K562 (cell line): ENCODE measurements around the gene BBOX1. TPM values are rescaled to one million over a fixed set of nuclear protein-coding genes. Genes with fewer than 3 reads are reported as not detected.

Source experiments
- ATAC-seq: fragments of 200-7000 bp; cut with Tn5 transposase; 3 replicates; pipeline ENCODE4 v1.9.1; 2020; ENCODE audit warnings: moderate library complexity
- BruUV-seq: library from RNA; stranded (reverse); fragments of 400-500 nt; replicated peaks from 2 replicates; lab custom pipeline; 2021; lab: Mats Ljungman, UMichigan
- CTCF ChIA-PET: fragments of 300-600 bp; formaldehyde crosslinking; extraction: SDS; loops from one replicate; lab custom pipeline; 2021; ENCODE audit warnings: low intra/inter-chr PET ratio; lab: Yijun Ruan, JAX
- POLR2A ChIA-PET: fragments of 300-600, 350-650 bp; sonication (Branson Sonifier 250); formaldehyde crosslinking; extraction: SDS; loops from one replicate; lab custom pipeline; 2021; ENCODE audit warnings: antibody characterized with exemption, inconsistent platforms; lab: Yijun Ruan, JAX
- DNase-seq, 4 experiments: peaks; one replicate each; pipeline versions ENCODE4 v3.0.0 to v3.0.0-alpha.2; 2011 to 2018; ENCODE audit warnings: low spot score in 3 of 4, mixed read lengths in 3 of 4; ENCODE audit errors: extremely low read depth in 1 of 4
- FAIRE-seq: peaks from 2 replicates; lab custom pipeline; 2011; peaks lifted over from hg19 to GRCh38; lab: Jason Lieb, UNC
- H2AFZ ChIP-seq: 2 replicates; pipeline ENCODE4 v1.6.0; 2011; ENCODE audit warnings: low read depth, low read length, control low read depth, inconsistent platforms
- H3K27ac ChIP-seq: fragments of 200-600 bp; 3 replicates; pipeline ENCODE4 v1.8.0; 2011; ENCODE audit warnings: low read depth, mild to moderate bottlenecking, control low read depth, inconsistent platforms, low read length, moderate library complexity, mixed read lengths; ENCODE audit errors: extremely low read depth
- H3K27me3 ChIP-seq, 2 experiments: fragments of 300-600 bp in 1 of 2; 2 replicates in 1 of 2; 3 replicates in 1 of 2; pipeline versions ENCODE4 v1.6.0 to v1.8.0; 2011; ENCODE audit warnings: inconsistent platforms in 2 of 2, low read length in 2 of 2, mild to moderate bottlenecking in 1 of 2, mixed read lengths in 1 of 2, moderate library complexity in 1 of 2; ENCODE audit not compliant: control insufficient read depth in 2 of 2, insufficient read depth in 2 of 2
- H3K36me3 ChIP-seq: fragments of 300-600 bp; 3 replicates; pipeline ENCODE4 v1.8.0; 2011; ENCODE audit warnings: mild to moderate bottlenecking, low read length, inconsistent platforms; ENCODE audit not compliant: control insufficient read depth, insufficient read depth
- H3K4me1 ChIP-seq, 2 experiments: fragments of 200-600 bp in 1 of 2; replicated peaks in 1 of 2; 2 replicates in 1 of 2; 3 replicates in 1 of 2; pipeline versions ENCODE4 v1.5.1 to v1.8.0; 2011; ENCODE audit warnings: inconsistent platforms in 2 of 2, low read length in 2 of 2, mild to moderate bottlenecking in 1 of 2, mixed read lengths in 1 of 2, moderate library complexity in 1 of 2; ENCODE audit not compliant: control insufficient read depth in 2 of 2, insufficient read depth in 2 of 2
- H3K4me2 ChIP-seq: 2 replicates; pipeline ENCODE4 v1.6.1; 2011; ENCODE audit warnings: low read length, control low read depth, inconsistent platforms, mixed read lengths; ENCODE audit not compliant: insufficient read depth
- H3K4me3 ChIP-seq: fragments of 200-600 bp; sonication (generic), shearing (Covaris generic); 2 replicates; pipeline ENCODE4 v1.5.1; 2016; ENCODE audit warnings: control low read depth, inconsistent platforms
- H3K79me2 ChIP-seq: fragments of 200-600 bp; 3 replicates; pipeline ENCODE4 v1.8.0; 2011; ENCODE audit warnings: low read length, inconsistent platforms; ENCODE audit not compliant: control insufficient read depth, insufficient read depth
- H3K9ac ChIP-seq, 2 experiments: 2 replicates each; pipeline versions ENCODE4 v1.6.0 to v1.6.1; 2011; ENCODE audit warnings: low read depth in 2 of 2, low read length in 2 of 2, control low read depth in 1 of 2, inconsistent platforms in 1 of 2, mild to moderate bottlenecking in 1 of 2, mixed read lengths in 1 of 2; ENCODE audit not compliant: insufficient read depth in 1 of 2
- H3K9me1 ChIP-seq: one replicate; pipeline ENCODE4 v1.6.0; 2011; ENCODE audit warnings: inconsistent platforms, mild to moderate bottlenecking, low read length, moderate library complexity; ENCODE audit not compliant: control insufficient read depth, insufficient read depth
- H3K9me3 ChIP-seq: replicated peaks from 2 replicates; pipeline ENCODE4 v1.5.1; 2011; ENCODE audit warnings: low read depth, low read length, inconsistent platforms; ENCODE audit not compliant: control insufficient read depth, insufficient read depth
- H4K20me1 ChIP-seq: replicated peaks from 2 replicates; pipeline ENCODE4 v1.6.1; 2011; ENCODE audit warnings: low read length, inconsistent platforms, mixed read lengths; ENCODE audit not compliant: control insufficient read depth, insufficient read depth
- CAMTA2 ChIP-seq: fragments of 250-450 bp; sonication (Bioruptor Pico); conservative IDR thresholded peaks from 2 replicates; pipeline ENCODE4 v1.5.1; 2022
- CBX2 ChIP-seq: fragments of 200-600 bp; sonication (generic); IDR thresholded peaks from one replicate; pipeline ENCODE4 v1.6.1; 2012; ENCODE audit warnings: mild to moderate bottlenecking, low read length, inconsistent platforms; ENCODE audit not compliant: insufficient read depth, poor library complexity, severe bottlenecking
- CLOCK ChIP-seq: fragments of 250-450 bp; sonication (Bioruptor Pico); IDR thresholded peaks from 2 replicates; pipeline ENCODE4 v1.4.0; 2020; ENCODE audit warnings: mild to moderate bottlenecking, moderate library complexity, borderline replicate concordance
- DMBX1 ChIP-seq: fragments of 250-450 bp; sonication (Bioruptor Pico); IDR thresholded peaks from 2 replicates; pipeline ENCODE4 v1.8.0; 2022; ENCODE audit warnings: inconsistent platforms, mild to moderate bottlenecking, moderate library complexity, borderline replicate concordance
- KDM2B ChIP-seq: fragments of 250-450 bp; sonication (Bioruptor Pico); IDR thresholded peaks from 2 replicates; pipeline ENCODE4 v1.8.0; 2021; ENCODE audit warnings: mild to moderate bottlenecking, moderate library complexity
- MAFG ChIP-seq: fragments of 450-650 bp; conservative IDR thresholded peaks from 2 replicates; pipeline ENCODE4 v1.6.1; 2016; ENCODE audit warnings: missing genetic modification characterization, missing compliant biosample characterization
- MYC ChIP-seq, 2 experiments: fragments of 250-450 bp in 1 of 2; sonication (Bioruptor Pico) in 1 of 2; IDR thresholded peaks; 2 replicates each; pipeline versions ENCODE4 v1.5.1 to v1.6.1; 2012 to 2021; ENCODE audit warnings: low read depth in 2 of 2, borderline replicate concordance in 1 of 2, improper control_type of control experiment in 1 of 2, low read length in 1 of 2, mild to moderate bottlenecking in 1 of 2, moderate library complexity in 1 of 2
- RBM14 ChIP-seq: fragments of 200-400 bp; formaldehyde crosslinking; IDR thresholded peaks from 2 replicates; pipeline ENCODE4 v1.6.1; 2018; ENCODE audit warnings: low read depth, mild to moderate bottlenecking, low read length, moderate library complexity, borderline replicate concordance; ENCODE audit not compliant: insufficient read depth
- RBM39 ChIP-seq: fragments of 200-400 bp; formaldehyde crosslinking; optimal IDR thresholded peaks from 2 replicates; pipeline ENCODE3; 2018; ENCODE audit warnings: low read depth, low read length
- SIN3B ChIP-seq: fragments of 450-650 bp; IDR thresholded peaks from 2 replicates; pipeline ENCODE4 v1.6.1; 2017; ENCODE audit warnings: low read depth, mild to moderate bottlenecking, moderate library complexity
- TAF9B ChIP-seq: fragments of 450-650 bp; IDR thresholded peaks from 2 replicates; pipeline ENCODE4 v1.6.1; 2018; ENCODE audit warnings: mild to moderate bottlenecking; ENCODE audit not compliant: partially characterized antibody
- ZKSCAN1 ChIP-seq: fragments of 150-350 bp; IDR thresholded peaks from 2 replicates; pipeline ENCODE4 v1.6.1; 2016; ENCODE audit warnings: low read depth, low read length
- ZNF3 ChIP-seq: fragments of 250-450 bp; sonication (Bioruptor Pico); IDR thresholded peaks from 2 replicates; pipeline ENCODE4 v1.5.0; 2021; ENCODE audit warnings: mild to moderate bottlenecking, moderate library complexity
- WGBS: fragments of 100-300 bp; shearing (Covaris generic); methylation state at CpG from one replicate; pipeline ENCODE4 v1.1.6; 2016; ENCODE audit warnings: low coverage, mixed read lengths; ENCODE audit not compliant: insufficient coverage; ENCODE audit errors: missing lambda C conversion rate; 5-methylcytosine and 5-hydroxymethylcytosine counted together
- in situ Hi-C: fragments of 300-500 bp; cut with MboI; formaldehyde crosslinking; loops from 4 replicates; pipeline ENCODE4 v1.15.0; 2018; ENCODE audit warnings: inconsistent platforms, mixed read lengths
- intact Hi-C: fragments of 100-400 bp; cut with micrococcal nuclease; formaldehyde crosslinking; loops from 2 replicates; pipeline ENCODE4 v1.14.2; 2022
- polyA plus RNA-seq, 8 experiments: library from polyadenylated mRNA; depleted of rRNA in 4 of 8; stranded (reverse) in 5 of 8; unstranded in 3 of 8; fragments of >200 nt; fragmentation: Nextera tagmentation in 2 of 8; fragmentation: Illumina TruSeq in 1 of 8; extraction: Ambion mirVana in 2 of 8; extraction: Trizol in 1 of 8; gene quantifications; 2 replicates each; pipeline versions ENCODE4 v1.2.1 to v1.2.3, GENCODE V29; 2011 to 2014; ENCODE audit warnings: inconsistent platforms in 1 of 8, missing spikeins in 1 of 8
- total RNA-seq, 7 experiments: library from RNA; depleted of rRNA in 6 of 7; stranded (reverse); fragments of >200 nt in 6 of 7; fragmentation: Illumina TruSeq in 2 of 7; extraction: Trizol in 2 of 7; gene quantifications; 2 replicates each; pipeline versions ENCODE4 v1.2.1 to v1.2.3, GENCODE V29; 2011 to 2021; ENCODE audit warnings: low replicate concordance in 1 of 7
- TF ChIP-seq, protein P1 (sequence below): fragments of 200-800 bp; sonication (Bioruptor generic); IDR thresholded peaks from 2 replicates; pipeline ENCODE4 v1.6.1; 2016; ENCODE audit warnings: missing genetic modification characterization, missing compliant biosample characterization
- TF ChIP-seq, protein P2 (sequence below): fragments of 250-450 bp; sonication (Bioruptor Pico); IDR thresholded peaks from 2 replicates; pipeline ENCODE4 v1.9.0; 2021; ENCODE audit warnings: mild to moderate bottlenecking

Gene BBOX1
- total and polyA plus RNA-seq, 9 of the 15 experiments (the other 6 are each of a cell fraction or from before 2014, with no cell fraction given), result not detected

GRCh38 chr11:27162237-27162636 lies 121.6 kb downstream of the BBOX1 start:
- Histone ChIP-seq H3K9me1 (no peaks in the 10 kb centered on the region), H2AFZ (no peak overlapping the region), H3K27ac (no peak overlapping the region), H4K20me1 (no peaks in the 10 kb centered on the region), H3K27me3 (no peaks in the 10 kb centered on the region), H3K9ac (no peak overlapping the region), H3K4me1 (no peaks in the 10 kb centered on the region), H3K9me3 (no peaks in the 10 kb centered on the region), H3K4me2 (no peak overlapping the region), H3K79me2 (no peaks in the 10 kb centered on the region), H3K36me3 (no peaks in the 10 kb centered on the region), H3K4me3 (no peak overlapping the region)
- 0% methylated on average over 1 of the region's 1 CpG for WGBS
- in situ Hi-C loops, result loop anchor here (5.0 kb wide), 1 partner anchor 870 kb away; no protein-coding TSS in a partner anchor
- DNase-seq, result no peak
- POLR2A ChIA-PET, result interaction anchor here (0.7 to 1.3 kb wide), 2 partner anchors 8 to 638 kb away, joined by 3 to 4 read pairs; no protein-coding TSS in a partner anchor
- no TSS peak for BruUV-seq
- no peak for ATAC-seq
- intact Hi-C loops, result loop anchor here (10.0 kb wide), 1 partner anchor 407 kb away; no protein-coding TSS in a partner anchor
- CTCF ChIA-PET, result no interaction called here
- FAIRE-seq, result no peak
- TF ChIP-seq CLOCK (no peak), MAFG (tag) (no peak), DMBX1 (CRISPR knock-in tag) (no peak), KDM2B (CRISPR knock-in tag) (no peak), CBX2 (no peak), SIN3B (no peak), MYC (IDR thresholded peaks at IDR 0.05; ENCODE audit: low read depth, low read length) (no peak), MYC (CRISPR knock-in tag; IDR thresholded peaks at IDR 0.05; ENCODE audit: borderline replicate concordance, low read depth) (no peak), TAF9B (no peak), RBM39 (no peak), CAMTA2 (CRISPR knock-in tag) (no peak), ZNF3 (CRISPR knock-in tag) (no peak), ZKSCAN1 (no peak), RBM14 (no peak)
- TF ChIP-seq, protein P1, sequence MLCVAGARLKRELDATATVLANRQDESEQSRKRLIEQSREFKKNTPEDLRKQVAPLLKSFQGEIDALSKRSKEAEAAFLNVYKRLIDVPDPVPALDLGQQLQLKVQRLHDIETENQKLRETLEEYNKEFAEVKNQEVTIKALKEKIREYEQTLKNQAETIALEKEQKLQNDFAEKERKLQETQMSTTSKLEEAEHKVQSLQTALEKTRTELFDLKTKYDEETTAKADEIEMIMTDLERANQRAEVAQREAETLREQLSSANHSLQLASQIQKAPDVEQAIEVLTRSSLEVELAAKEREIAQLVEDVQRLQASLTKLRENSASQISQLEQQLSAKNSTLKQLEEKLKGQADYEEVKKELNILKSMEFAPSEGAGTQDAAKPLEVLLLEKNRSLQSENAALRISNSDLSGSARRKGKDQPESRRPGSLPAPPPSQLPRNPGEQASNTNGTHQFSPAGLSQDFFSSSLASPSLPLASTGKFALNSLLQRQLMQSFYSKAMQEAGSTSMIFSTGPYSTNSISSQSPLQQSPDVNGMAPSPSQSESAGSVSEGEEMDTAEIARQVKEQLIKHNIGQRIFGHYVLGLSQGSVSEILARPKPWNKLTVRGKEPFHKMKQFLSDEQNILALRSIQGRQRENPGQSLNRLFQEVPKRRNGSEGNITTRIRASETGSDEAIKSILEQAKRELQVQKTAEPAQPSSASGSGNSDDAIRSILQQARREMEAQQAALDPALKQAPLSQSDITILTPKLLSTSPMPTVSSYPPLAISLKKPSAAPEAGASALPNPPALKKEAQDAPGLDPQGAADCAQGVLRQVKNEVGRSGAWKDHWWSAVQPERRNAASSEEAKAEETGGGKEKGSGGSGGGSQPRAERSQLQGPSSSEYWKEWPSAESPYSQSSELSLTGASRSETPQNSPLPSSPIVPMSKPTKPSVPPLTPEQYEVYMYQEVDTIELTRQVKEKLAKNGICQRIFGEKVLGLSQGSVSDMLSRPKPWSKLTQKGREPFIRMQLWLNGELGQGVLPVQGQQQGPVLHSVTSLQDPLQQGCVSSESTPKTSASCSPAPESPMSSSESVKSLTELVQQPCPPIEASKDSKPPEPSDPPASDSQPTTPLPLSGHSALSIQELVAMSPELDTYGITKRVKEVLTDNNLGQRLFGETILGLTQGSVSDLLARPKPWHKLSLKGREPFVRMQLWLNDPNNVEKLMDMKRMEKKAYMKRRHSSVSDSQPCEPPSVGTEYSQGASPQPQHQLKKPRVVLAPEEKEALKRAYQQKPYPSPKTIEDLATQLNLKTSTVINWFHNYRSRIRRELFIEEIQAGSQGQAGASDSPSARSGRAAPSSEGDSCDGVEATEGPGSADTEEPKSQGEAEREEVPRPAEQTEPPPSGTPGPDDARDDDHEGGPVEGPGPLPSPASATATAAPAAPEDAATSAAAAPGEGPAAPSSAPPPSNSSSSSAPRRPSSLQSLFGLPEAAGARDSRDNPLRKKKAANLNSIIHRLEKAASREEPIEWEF (CRISPR knock-in tag), result no peak
- TF ChIP-seq, protein P2, sequence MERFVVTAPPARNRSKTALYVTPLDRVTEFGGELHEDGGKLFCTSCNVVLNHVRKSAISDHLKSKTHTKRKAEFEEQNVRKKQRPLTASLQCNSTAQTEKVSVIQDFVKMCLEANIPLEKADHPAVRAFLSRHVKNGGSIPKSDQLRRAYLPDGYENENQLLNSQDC (CRISPR knock-in tag), result no peak
